Measurements from ENCODE around the gene SOCS6. TPM values are rescaled to one million over a fixed set of nuclear protein-coding genes. Genes with fewer than 3 reads are reported as not detected.

Gene SOCS6
- total and polyA plus RNA-seq, 8 donors: 18.0 to 26.6 (median 22.3) TPM

DNA sequence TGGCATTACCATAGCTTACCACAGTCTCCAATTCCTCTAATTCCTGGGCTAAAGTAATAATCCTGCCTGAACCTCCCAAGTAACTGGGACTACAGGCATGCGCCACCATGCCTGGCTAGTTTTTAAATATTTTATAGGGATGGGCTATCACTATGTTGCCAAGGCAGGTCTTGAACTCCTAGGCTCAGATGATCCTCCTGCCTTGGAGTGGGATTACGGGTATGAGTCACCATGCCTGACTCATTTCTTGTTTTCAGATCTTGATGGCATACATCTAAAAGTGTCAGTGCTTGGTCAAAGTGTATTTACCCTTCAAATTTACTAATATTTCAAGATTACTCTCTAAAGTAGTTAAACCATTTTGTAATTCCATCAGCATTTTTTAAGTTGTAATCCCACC is 9.4 kb upstream of the SOCS6 start:
- no peak overlapping the region for H3K4me3 ChIP-seq
- no peak overlapping the region for H3K27ac ChIP-seq
- H3K9me3 ChIP-seq: peaks cover 0 to 9% of the 10 kb centered on the region in 2 donors
- TF ChIP-seq, protein P1, sequence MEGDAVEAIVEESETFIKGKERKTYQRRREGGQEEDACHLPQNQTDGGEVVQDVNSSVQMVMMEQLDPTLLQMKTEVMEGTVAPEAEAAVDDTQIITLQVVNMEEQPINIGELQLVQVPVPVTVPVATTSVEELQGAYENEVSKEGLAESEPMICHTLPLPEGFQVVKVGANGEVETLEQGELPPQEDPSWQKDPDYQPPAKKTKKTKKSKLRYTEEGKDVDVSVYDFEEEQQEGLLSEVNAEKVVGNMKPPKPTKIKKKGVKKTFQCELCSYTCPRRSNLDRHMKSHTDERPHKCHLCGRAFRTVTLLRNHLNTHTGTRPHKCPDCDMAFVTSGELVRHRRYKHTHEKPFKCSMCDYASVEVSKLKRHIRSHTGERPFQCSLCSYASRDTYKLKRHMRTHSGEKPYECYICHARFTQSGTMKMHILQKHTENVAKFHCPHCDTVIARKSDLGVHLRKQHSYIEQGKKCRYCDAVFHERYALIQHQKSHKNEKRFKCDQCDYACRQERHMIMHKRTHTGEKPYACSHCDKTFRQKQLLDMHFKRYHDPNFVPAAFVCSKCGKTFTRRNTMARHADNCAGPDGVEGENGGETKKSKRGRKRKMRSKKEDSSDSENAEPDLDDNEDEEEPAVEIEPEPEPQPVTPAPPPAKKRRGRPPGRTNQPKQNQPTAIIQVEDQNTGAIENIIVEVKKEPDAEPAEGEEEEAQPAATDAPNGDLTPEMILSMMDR (IDR thresholded peaks at IDR 0.05): no peak
- H3K27me3 ChIP-seq: no peaks in the 10 kb centered on the region
- no peaks in the 10 kb centered on the region for H3K36me3 ChIP-seq
- ATAC-seq: no peak
- intact Hi-C loops (cut with DNase I): no loop called here
- H3K4me1 ChIP-seq: no peaks in the 10 kb centered on the region
- no peak for DNase-seq

DNA sequence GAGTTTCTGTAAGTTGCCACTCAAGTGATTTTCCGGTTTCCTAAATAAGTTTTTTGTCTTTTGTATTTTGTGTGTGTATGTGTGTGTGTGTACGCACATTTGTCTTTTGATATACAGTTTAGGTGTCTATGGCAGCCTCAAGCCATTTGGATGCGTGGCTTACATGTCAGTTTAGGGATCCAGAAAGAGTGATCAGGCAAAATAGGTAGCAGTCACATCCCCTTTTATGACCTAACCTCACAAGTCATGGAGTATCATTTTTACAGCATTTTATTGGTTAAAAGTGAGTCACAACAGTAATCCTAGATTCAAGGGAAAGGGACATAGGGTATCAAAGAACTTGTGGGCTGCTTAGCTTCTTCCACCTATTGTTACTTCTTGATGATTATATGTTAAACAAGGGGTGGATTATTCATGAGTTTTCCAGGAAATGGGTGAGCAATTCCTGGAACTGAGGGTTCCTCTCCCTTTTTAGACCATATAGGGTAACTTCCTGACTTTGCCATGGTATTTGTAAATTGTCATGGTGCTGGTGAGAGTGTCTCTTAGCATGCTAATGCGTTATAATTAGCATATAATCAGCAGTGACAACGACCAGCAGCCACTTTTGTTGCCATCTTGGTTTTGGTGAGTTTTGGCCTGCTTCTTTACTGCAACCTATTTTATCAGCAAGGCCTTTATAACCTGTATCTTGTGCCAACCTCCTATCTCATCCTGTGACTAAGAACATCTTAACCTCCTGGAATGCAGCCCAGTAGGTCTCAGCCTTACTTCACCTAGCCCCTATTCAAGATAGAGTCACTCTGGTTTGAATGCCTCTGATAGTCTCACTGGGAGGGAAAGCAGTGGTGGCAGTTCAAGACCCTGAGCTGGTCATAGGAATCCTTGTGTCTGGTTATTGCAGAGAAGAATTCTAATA is 8.6 kb upstream of the SOCS6 start:
- ATAC-seq (peak; percentile 61), DNase-seq (no peak)
- TF ChIP-seq, protein P1 (IDR thresholded peaks at IDR 0.05): no peak
- H3K4me3 ChIP-seq: no peak overlapping the region
- peaks cover 0 to under 1% of the 10 kb centered on the region in 2 donors for H3K4me1 ChIP-seq
- H3K36me3 ChIP-seq: no peaks in the 10 kb centered on the region
- no peak overlapping the region for H3K27ac ChIP-seq
- no peaks in the 10 kb centered on the region for H3K27me3 ChIP-seq
- H3K9me3 ChIP-seq: peaks cover 0 to 9% of the 10 kb centered on the region in 2 donors
- intact Hi-C loops (cut with DNase I): no loop called here

DNA sequence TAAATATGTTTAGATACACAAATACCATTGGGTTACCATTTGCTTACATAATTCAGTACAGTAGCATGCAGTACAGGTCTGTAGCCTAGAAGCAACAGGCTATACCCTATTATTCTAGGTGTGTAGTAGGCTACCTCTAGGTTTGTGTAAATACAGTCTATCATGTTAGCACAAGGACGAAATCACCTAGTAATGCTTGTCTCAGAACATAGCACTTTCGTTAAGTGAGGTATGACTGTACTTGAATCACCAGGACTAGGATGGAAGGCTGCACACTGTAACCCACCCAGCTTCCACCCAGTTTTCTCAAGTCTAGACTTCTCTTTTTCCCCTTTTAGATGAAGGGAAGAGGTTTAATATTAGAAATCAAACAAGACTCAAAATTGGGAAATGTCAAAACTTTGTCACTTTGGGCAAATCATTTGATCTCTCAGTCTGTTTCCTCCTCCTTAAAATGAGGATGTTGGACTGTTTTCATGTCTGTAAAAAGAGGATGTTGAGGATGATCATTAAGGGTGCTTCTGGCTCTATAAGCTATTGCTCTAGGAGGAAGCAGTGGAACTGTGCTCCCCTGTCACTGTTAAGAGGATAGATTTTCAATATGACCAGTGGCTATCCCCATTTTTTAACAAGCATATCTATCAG is 3.7 kb upstream of the SOCS6 start:
- Histone ChIP-seq H3K9me3 (peaks cover 0 to 4% of the 10 kb centered on the region in 2 donors), H3K4me1 (peaks cover under 1 to 14% of the 10 kb centered on the region in 2 donors), H3K36me3 (no peaks in the 10 kb centered on the region), H3K4me3 (no peak overlapping the region), H3K27ac (peak overlapping the region in 1 of 2 donors; percentile 41), H3K27me3 (peaks cover 0 to 11% of the 10 kb centered on the region in 2 donors)
- DNase-seq: no peak
- no peak for ATAC-seq
- TF ChIP-seq, protein P1 (IDR thresholded peaks at IDR 0.05): no peak
- intact Hi-C loops (cut with DNase I): no loop called here

DNA sequence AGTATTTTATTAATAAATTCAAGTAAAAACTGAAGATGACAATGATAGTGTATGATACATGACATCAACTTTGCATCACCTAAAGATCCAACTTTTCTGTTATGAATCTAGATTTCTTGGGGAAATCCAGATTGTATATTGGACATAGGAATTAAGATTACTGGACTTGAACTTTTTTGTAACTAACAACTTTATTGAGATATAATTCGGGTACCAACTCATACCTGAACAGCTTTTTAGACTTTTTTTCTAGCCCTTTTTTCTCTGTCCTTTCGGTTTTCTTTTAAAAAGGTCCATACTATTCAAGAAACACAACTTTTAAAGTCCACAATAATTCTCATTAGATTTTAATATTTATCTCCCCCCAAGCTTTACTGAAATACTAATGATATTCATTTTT is 1.1 kb upstream of the SOCS6 start:
- Histone ChIP-seq H3K4me3 (no peak overlapping the region), H3K9me3 (no peaks in the 10 kb centered on the region), H3K4me1 (peaks cover 11 to 40% of the 10 kb centered on the region in 2 donors), H3K27me3 (peaks cover 0 to 11% of the 10 kb centered on the region in 2 donors), H3K36me3 (no peaks in the 10 kb centered on the region), H3K27ac (no peak overlapping the region)
- ATAC-seq: no peak
- intact Hi-C loops (cut with DNase I): no loop called here
- TF ChIP-seq, protein P1 (IDR thresholded peaks at IDR 0.05): no peak
- no peak for DNase-seq

All from left lung (tissue), 10 donors.